ENCODE results near the gene ERO1B.
A peak's percentile ranks its signal among the peaks of the same experiment; 100 is the strongest.
"Not testable (repeated sequence)": the region's sequence is repeated elsewhere in the genome, so short reads cannot be mapped to it uniquely, and the experiment has no call there.

ERO1B gene, protein sequence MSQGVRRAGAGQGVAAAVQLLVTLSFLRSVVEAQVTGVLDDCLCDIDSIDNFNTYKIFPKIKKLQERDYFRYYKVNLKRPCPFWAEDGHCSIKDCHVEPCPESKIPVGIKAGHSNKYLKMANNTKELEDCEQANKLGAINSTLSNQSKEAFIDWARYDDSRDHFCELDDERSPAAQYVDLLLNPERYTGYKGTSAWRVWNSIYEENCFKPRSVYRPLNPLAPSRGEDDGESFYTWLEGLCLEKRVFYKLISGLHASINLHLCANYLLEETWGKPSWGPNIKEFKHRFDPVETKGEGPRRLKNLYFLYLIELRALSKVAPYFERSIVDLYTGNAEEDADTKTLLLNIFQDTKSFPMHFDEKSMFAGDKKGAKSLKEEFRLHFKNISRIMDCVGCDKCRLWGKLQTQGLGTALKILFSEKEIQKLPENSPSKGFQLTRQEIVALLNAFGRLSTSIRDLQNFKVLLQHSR

DNA sequence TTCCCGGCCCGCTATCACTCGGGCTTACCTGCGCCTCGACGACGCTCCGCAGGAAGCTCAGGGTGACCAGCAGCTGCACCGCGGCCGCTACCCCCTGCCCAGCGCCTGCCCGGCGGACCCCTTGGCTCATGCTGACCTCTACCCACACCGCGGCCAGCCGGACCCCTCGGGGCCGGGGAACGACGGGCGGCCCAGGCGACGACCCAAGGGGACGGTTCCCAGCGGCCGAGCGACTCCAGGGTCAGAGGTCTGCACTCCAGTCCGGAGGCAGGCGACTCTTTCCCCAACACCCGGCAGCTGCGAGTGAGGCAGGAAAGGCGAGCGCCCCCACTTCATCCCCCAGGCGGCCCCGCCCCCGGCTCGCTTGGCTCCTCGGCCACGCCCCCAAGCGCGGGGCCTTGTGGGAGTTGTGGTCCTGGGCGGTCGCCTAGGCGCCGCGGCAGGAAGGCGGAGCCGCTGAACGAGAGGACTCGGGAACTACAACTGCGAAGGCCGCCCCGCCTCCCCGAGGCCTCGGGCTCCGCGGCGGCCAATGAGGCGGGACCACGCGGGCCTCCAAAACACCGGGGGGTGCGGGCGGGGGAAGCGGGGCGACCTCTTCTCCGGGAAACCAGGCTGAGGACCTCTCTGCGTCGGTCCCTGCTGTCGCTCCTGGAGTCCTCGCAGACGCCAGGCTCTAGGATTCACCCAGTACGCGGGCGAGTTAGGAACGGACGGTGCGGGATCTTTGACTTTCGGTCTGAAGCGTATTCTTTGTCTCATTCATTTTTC, at the start of gene ERO1B:
Gene ERO1B (minus strand): TSS at position 305 of the 771 bp plus-strand sequence. CDS start 175 bp downstream, at position 130.
- H3K9me3 ChIP-seq (ENCODE audit: insufficient read depth, low read length), result no peaks in the 10 kb centered on the region
- peak within 1 kb of the TSS; percentile 71 for H3K4me3 ChIP-seq (ENCODE audit: insufficient read length, low read depth)
- H3K4me1 ChIP-seq (ENCODE audit: insufficient read depth, insufficient read length), result no peaks in the 10 kb centered on the region
- no peak for TF ChIP-seq ZNF274 (IDR thresholded peaks at IDR 0.05; ENCODE audit: low read depth, low read length)
- no peak for TF ChIP-seq SUZ12 (IDR thresholded peaks at IDR 0.05; ENCODE audit: extremely low read depth, insufficient read depth, insufficient read length)
- no peak for TF ChIP-seq YY1 (IDR thresholded peaks at IDR 0.05; ENCODE audit: insufficient read depth, insufficient read length)
- no peaks in the 10 kb centered on the region for H3K36me3 ChIP-seq (ENCODE audit: insufficient read depth, insufficient read length, low read length)
- H3K27me3 ChIP-seq (ENCODE audit: insufficient read depth, insufficient read length), result peaks cover 39% of the 10 kb centered on the region
- peak; percentile 99 for DNase-seq (ENCODE audit: low read depth, low spot score)
- H3K9ac ChIP-seq (ENCODE audit: insufficient read length, low read depth), result peak within 1 kb of the TSS; percentile 77

DNA sequence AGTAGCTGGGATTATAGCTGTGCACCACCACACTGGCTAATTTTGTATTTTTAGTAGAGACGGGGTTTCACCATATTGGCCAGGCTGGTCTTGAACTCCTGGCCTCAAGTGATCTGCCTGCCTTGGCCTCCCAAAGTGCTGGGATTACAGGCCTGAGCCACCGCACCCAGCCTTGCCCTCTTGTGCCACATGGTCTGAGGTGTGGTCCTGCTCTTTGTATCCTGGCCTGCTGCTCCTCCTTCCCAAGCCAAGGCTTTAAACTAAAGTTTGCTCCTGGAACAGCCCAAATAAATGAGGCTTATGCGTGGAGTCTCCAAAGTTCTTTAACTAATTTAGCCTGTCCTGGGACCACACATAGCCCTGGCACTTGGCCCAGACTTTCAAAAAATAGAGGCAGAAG, 49.7 kb upstream of the ERO1B start:
- not testable (repeated sequence) for H3K27me3 ChIP-seq (ENCODE audit: insufficient read depth, insufficient read length); DNase-seq (ENCODE audit: low read depth, low spot score); H3K9me3 ChIP-seq (ENCODE audit: insufficient read depth, low read length); H3K36me3 ChIP-seq (ENCODE audit: insufficient read depth, insufficient read length, low read length); H3K9ac ChIP-seq (ENCODE audit: insufficient read length, low read depth); H3K4me1 ChIP-seq (ENCODE audit: insufficient read depth, insufficient read length); H3K4me3 ChIP-seq (ENCODE audit: insufficient read length, low read depth)

DNA sequence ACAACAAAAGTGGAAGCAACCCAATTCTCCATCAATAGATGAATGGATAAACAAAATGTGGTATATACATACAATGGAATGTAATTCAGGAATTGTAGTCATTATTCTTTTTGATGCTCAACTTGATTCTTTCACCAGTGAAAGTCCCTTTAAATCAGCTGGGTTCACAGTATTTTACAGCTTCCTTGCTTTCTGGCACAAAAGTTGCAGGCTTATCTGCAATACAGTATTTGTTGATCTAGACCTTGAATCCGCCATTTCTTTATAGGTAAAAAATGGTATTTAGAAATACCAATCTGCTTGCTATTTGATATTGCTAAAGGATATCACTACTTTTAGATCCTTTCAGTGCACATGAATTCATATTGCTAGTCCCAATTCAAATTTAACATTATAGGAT, 44.7 kb upstream of the ERO1B start:
- H3K9ac ChIP-seq (ENCODE audit: insufficient read length, low read depth), result no peak overlapping the region
- H3K36me3 ChIP-seq (ENCODE audit: insufficient read depth, insufficient read length, low read length), result no peaks in the 10 kb centered on the region
- no peaks in the 10 kb centered on the region for H3K27me3 ChIP-seq (ENCODE audit: insufficient read depth, insufficient read length)
- H3K4me1 ChIP-seq (ENCODE audit: insufficient read depth, insufficient read length), result no peaks in the 10 kb centered on the region
- H3K9me3 ChIP-seq (ENCODE audit: insufficient read depth, low read length), result peaks cover 18% of the 10 kb centered on the region
- TF ChIP-seq YY1 (IDR thresholded peaks at IDR 0.05; ENCODE audit: insufficient read depth, insufficient read length) (no peak), SUZ12 (IDR thresholded peaks at IDR 0.05; ENCODE audit: extremely low read depth, insufficient read depth, insufficient read length) (no peak), ZNF274 (IDR thresholded peaks at IDR 0.05; ENCODE audit: low read depth, low read length) (no peak)
- H3K4me3 ChIP-seq (ENCODE audit: insufficient read length, low read depth), result no peak overlapping the region
- no peak for DNase-seq (ENCODE audit: low read depth, low spot score)

DNA sequence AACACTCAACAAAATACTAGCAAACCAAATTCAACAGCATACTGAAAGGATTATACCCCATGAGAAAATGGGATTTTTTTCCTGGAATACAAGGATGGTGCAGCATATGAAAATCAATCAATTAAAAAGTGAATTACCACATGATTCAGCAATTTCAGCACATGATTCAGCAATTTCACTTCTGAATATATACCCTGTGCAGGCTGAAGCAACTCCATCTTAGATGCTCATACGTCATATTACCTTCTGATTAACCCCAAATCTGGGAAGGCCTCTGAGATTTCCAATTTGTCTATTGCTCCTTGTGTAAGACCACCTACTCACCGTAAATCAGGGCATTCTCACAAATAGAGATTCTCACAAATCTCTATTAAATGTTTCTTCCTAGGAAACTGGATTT, 43.8 kb upstream of the ERO1B start:
- no peak overlapping the region for H3K9ac ChIP-seq (ENCODE audit: insufficient read length, low read depth)

DNA sequence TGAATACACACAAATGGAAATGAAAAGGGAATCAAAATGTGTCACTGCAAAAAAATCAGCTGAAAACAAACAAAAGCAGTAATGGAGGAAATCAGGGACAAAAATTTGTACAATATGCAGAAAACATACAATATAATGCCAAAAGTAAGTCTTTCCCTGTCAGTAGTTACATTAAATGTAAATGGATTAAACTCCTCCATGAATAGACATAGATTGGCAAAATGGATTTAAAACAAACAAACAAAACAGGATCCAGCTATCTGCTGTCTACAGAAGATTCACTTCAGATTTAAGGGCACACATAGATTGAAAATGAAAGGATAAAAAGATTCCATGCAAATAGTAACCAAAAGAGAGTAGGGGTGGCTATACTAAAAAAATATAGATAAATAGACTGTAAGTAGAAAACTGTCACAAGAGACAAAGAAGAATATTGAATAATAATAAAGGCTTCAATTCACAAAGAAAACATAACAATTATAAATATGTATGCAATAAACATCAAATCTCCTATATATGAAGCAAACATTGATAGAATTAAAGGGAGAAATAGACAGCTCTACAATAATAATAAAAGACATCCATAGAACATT, 42.2 kb upstream of the ERO1B start:
- H3K4me3 ChIP-seq (ENCODE audit: insufficient read length, low read depth), result no peak overlapping the region
- no peak overlapping the region for H3K9ac ChIP-seq (ENCODE audit: insufficient read length, low read depth)
- DNase-seq (ENCODE audit: low read depth, low spot score), result no peak
- TF ChIP-seq YY1 (IDR thresholded peaks at IDR 0.05; ENCODE audit: insufficient read depth, insufficient read length), result no peak
- TF ChIP-seq ZNF274 (IDR thresholded peaks at IDR 0.05; ENCODE audit: low read depth, low read length), result no peak
- TF ChIP-seq SUZ12 (IDR thresholded peaks at IDR 0.05; ENCODE audit: extremely low read depth, insufficient read depth, insufficient read length), result no peak
- no peaks in the 10 kb centered on the region for H3K36me3 ChIP-seq (ENCODE audit: insufficient read depth, insufficient read length, low read length)
- H3K4me1 ChIP-seq (ENCODE audit: insufficient read depth, insufficient read length), result no peaks in the 10 kb centered on the region
- H3K9me3 ChIP-seq (ENCODE audit: insufficient read depth, low read length), result peaks cover 18% of the 10 kb centered on the region
- H3K27me3 ChIP-seq (ENCODE audit: insufficient read depth, insufficient read length), result no peaks in the 10 kb centered on the region

More for the DNA sequence above, 43.8 kb upstream of the ERO1B start:
- Histone ChIP-seq H3K36me3 (ENCODE audit: insufficient read depth, insufficient read length, low read length) (no peaks in the 10 kb centered on the region), H3K4me3 (ENCODE audit: insufficient read length, low read depth) (no peak overlapping the region), H3K9me3 (ENCODE audit: insufficient read depth, low read length) (peaks cover 18% of the 10 kb centered on the region), H3K4me1 (ENCODE audit: insufficient read depth, insufficient read length) (no peaks in the 10 kb centered on the region), H3K27me3 (ENCODE audit: insufficient read depth, insufficient read length) (no peaks in the 10 kb centered on the region)
- no peak for DNase-seq (ENCODE audit: low read depth, low spot score)
- no peak for TF ChIP-seq SUZ12 (IDR thresholded peaks at IDR 0.05; ENCODE audit: extremely low read depth, insufficient read depth, insufficient read length)
- TF ChIP-seq YY1 (IDR thresholded peaks at IDR 0.05; ENCODE audit: insufficient read depth, insufficient read length), result no peak
- TF ChIP-seq ZNF274 (IDR thresholded peaks at IDR 0.05; ENCODE audit: low read depth, low read length), result no peak

DNA sequence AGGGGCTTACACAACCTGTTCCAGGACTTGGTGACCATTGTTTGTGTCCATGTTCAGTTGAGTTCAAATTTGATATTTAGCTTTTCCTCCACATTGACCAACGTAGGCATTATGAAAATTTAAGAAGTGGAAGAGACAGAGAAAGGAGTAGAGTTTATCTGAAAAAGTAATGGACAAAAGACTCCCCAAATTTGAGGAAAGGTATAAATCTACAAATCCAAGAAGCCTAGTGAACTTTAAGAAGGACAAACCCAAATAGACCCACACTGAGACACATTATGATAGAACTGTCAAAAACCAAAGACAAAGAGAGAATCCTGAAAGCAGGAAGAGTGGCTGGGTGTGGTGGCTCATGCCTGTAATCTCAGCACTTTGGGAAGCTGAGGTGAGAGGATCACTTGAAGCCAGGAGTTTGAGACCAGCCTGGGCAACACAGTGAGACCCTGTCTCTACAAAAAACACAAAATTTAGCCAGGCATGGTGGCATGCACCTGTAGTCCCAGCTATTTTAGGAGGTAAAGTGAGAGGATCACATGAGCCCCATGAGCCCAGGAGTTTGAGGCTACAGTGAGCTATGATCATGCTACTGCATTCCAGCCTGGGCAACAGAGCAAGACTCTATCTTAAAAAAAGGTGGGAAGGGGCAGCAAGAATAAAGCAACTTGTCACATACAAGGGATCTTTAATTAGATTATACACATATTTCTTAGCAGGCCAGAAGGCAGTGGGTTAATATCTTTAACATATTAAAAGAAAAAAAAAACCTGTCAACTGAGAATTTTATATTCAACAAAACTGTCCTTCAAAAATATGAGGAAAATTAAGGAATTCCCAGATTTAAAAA, 41.0 kb upstream of the ERO1B start:
- H3K4me1 ChIP-seq (ENCODE audit: insufficient read depth, insufficient read length), result no peaks in the 10 kb centered on the region
- H3K27me3 ChIP-seq (ENCODE audit: insufficient read depth, insufficient read length), result no peaks in the 10 kb centered on the region

More for the DNA sequence above, 41.0 kb upstream of the ERO1B start:
- TF ChIP-seq ZNF274 (IDR thresholded peaks at IDR 0.05; ENCODE audit: low read depth, low read length), result no peak
- TF ChIP-seq YY1 (IDR thresholded peaks at IDR 0.05; ENCODE audit: insufficient read depth, insufficient read length), result no peak
- TF ChIP-seq SUZ12 (IDR thresholded peaks at IDR 0.05; ENCODE audit: extremely low read depth, insufficient read depth, insufficient read length), result no peak
- peaks cover 18% of the 10 kb centered on the region for H3K9me3 ChIP-seq (ENCODE audit: insufficient read depth, low read length)
- no peak overlapping the region for H3K9ac ChIP-seq (ENCODE audit: insufficient read length, low read depth)
- no peaks in the 10 kb centered on the region for H3K36me3 ChIP-seq (ENCODE audit: insufficient read depth, insufficient read length, low read length)
- DNase-seq (ENCODE audit: low read depth, low spot score), result no peak
- no peak overlapping the region for H3K4me3 ChIP-seq (ENCODE audit: insufficient read length, low read depth)

All from NT2/D1 (cell line).